Neural progenitor cell (in vitro differentiated cells): ENCODE results near the gene GMDS.

Source experiments
- CTCF ChIP-seq: fragments of 200-600 bp; sonication (generic); IDR thresholded peaks from 2 replicates; pipeline ENCODE4 v1.5.1; 2017; ENCODE audit warnings: antibody characterized with exemption, mild to moderate bottlenecking
- EZH2 ChIP-seq: fragments of 200-600 bp; sonication (generic); IDR thresholded peaks from 2 replicates; pipeline ENCODE4 v1.6.1; 2017; ENCODE audit warnings: antibody characterized with exemption, mild to moderate bottlenecking, moderate library complexity
- EZH2phosphoT487 ChIP-seq: fragments of 200-600 bp; sonication (generic); IDR thresholded peaks from 2 replicates; pipeline ENCODE4 v1.6.1; 2017; ENCODE audit warnings: antibody characterized with exemption

GRCh38 chr6:1849691-1850090 lies 395.7 kb downstream of the GMDS start:
- TF ChIP-seq EZH2phosphoT487 (no peak), CTCF (no peak), EZH2 (no peak)
